ENCODE measurements around the gene GRK2.

- TF ChIP-seq, protein P1, sequence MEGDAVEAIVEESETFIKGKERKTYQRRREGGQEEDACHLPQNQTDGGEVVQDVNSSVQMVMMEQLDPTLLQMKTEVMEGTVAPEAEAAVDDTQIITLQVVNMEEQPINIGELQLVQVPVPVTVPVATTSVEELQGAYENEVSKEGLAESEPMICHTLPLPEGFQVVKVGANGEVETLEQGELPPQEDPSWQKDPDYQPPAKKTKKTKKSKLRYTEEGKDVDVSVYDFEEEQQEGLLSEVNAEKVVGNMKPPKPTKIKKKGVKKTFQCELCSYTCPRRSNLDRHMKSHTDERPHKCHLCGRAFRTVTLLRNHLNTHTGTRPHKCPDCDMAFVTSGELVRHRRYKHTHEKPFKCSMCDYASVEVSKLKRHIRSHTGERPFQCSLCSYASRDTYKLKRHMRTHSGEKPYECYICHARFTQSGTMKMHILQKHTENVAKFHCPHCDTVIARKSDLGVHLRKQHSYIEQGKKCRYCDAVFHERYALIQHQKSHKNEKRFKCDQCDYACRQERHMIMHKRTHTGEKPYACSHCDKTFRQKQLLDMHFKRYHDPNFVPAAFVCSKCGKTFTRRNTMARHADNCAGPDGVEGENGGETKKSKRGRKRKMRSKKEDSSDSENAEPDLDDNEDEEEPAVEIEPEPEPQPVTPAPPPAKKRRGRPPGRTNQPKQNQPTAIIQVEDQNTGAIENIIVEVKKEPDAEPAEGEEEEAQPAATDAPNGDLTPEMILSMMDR (conservative IDR thresholded peaks at IDR 0.05 in 1 of 2, IDR thresholded peaks at IDR 0.05 in 1 of 2; ENCODE audit: extremely low read depth in 1 of 2, insufficient read depth in 1 of 2, low read depth in 1 of 2, low read length in 2 of 2), result no peak
- TF ChIP-seq EZH2 (IDR thresholded peaks at IDR 0.05; ENCODE audit: borderline replicate concordance, low read length), result no peak
Measured at GRCh38 chr11:67316882-67317204, 50.6 kb downstream of the GRK2 start.

Measured in mammary epithelial cell (primary cell).